Measurements from ENCODE around the gene APBA2.

GRCh38 chr15:28915935-28916334 lies 30.2 kb downstream of the APBA2 start:
- TF ChIP-seq EP300 (IDR thresholded peaks at IDR 0.05) (no peak), CTCF (IDR thresholded peaks at IDR 0.05) (no peak)

Data from upper lobe of left lung (tissue), 4 donors.